OCI-LY7 (cell line): ENCODE results near the gene RPL31.

Experiments used
- EZH2phosphoT487 ChIP-seq: fragments of 200-600 bp; sonication (generic); IDR thresholded peaks from 2 replicates; pipeline ENCODE4 v1.6.1; 2018; ENCODE audit warnings: low read depth, borderline replicate concordance, mild to moderate bottlenecking, mixed run types, antibody characterized with exemption, low read length, moderate library complexity, mixed read lengths
- TF ChIP-seq, protein P1 (sequence below): fragments of 200-600 bp; sonication (generic); conservative IDR thresholded peaks from 2 replicates; pipeline ENCODE4 v1.5.1; 2014; ENCODE audit warnings: mild to moderate bottlenecking, antibody characterized with exemption, low read length, moderate library complexity, mixed read lengths

DNA sequence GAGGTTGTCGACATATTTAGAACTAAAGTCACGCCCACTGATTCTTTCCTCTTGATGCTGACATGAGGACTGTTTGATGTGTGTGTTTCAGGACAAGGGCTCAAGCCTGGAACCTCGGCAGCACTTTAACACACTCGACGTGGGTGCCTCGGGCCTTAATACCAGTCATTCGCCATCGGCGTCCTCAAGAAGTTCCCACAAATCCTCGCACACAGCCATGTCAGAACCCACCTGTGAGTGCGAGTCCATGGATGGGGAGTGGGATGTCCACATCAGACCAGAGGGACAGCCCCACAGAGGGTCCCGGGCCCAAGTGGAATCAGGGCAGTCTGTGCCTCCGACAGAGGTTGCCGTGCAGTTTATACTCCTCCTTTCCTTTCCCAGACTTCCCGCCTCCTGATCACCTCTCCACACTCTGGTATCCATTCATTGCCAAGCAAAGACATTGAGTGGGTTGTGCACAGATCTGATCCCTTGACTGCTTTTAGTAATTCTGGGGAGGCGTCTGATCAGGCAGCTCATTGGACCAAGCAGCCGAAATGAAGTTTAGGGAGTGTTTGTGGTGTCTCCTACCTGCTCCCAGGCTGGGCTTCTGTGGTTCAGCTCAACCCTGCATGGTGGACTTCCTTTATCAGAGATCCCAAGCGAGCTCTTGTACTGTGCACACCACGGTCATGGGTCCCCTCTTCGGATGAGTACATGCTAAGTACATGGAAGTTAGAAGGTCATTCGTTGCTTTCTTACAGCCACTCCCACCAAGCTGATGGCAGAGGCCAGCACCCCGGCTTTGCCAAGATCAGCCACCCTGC lies 27.2 kb upstream of the RPL31 start:
- TF ChIP-seq, protein P1, sequence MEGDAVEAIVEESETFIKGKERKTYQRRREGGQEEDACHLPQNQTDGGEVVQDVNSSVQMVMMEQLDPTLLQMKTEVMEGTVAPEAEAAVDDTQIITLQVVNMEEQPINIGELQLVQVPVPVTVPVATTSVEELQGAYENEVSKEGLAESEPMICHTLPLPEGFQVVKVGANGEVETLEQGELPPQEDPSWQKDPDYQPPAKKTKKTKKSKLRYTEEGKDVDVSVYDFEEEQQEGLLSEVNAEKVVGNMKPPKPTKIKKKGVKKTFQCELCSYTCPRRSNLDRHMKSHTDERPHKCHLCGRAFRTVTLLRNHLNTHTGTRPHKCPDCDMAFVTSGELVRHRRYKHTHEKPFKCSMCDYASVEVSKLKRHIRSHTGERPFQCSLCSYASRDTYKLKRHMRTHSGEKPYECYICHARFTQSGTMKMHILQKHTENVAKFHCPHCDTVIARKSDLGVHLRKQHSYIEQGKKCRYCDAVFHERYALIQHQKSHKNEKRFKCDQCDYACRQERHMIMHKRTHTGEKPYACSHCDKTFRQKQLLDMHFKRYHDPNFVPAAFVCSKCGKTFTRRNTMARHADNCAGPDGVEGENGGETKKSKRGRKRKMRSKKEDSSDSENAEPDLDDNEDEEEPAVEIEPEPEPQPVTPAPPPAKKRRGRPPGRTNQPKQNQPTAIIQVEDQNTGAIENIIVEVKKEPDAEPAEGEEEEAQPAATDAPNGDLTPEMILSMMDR: no peak
- no peak for TF ChIP-seq EZH2phosphoT487
